ENCODE measurements around the gene TTLL8.

Gene TTLL8

DNA sequence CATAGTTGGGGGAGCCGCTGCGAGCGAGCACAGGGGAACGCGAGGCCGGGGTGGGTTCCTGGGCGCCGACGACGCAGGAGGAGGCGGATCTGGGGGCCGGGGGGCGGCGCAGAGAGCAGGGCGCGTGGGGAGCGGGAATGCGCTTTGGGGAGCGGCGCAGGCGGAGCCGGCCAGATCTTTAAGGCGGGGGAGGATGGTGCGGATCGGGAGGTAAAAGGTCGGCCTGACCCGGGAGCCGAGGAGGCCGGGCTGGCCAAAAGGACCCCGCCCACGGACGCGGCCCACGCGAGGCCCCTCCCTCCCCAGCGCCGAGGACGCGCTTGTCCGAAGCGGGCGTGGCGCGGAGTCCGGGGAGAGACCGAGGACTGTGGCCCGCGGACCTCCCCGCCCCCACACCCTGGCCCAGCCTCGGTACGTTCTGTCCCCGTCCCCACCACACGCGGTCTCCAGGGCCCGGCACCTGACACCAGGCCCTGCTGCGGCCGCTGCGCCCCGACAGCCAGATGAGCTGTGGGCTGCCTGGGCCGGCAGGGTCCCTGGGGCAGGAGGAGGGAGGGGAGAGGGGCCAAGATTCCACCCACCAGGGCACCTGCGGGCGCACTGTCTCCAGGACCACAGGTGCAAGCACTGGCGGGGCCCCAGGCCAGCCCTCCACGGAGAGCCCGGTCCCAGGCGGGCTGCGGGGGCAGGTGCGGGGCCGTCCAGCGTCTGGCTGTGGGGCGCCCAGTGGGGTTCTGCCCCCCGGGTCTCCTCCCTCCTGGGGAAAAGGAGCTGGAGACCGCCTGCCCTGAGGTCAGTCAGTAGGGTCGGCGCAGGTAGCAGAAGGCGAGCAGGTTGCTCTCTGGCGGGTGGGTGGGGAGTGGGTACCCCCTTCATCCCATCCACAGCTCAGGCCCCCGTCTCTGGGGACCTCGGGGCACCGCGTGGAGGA lies 86.6 kb downstream of the TTLL8 start:
- no peak for DNase-seq (ENCODE audit: low read depth)
- peak overlapping the region; percentile 44 for H3K4me3 ChIP-seq (ENCODE audit: low read length)
- TF ChIP-seq, protein P1, sequence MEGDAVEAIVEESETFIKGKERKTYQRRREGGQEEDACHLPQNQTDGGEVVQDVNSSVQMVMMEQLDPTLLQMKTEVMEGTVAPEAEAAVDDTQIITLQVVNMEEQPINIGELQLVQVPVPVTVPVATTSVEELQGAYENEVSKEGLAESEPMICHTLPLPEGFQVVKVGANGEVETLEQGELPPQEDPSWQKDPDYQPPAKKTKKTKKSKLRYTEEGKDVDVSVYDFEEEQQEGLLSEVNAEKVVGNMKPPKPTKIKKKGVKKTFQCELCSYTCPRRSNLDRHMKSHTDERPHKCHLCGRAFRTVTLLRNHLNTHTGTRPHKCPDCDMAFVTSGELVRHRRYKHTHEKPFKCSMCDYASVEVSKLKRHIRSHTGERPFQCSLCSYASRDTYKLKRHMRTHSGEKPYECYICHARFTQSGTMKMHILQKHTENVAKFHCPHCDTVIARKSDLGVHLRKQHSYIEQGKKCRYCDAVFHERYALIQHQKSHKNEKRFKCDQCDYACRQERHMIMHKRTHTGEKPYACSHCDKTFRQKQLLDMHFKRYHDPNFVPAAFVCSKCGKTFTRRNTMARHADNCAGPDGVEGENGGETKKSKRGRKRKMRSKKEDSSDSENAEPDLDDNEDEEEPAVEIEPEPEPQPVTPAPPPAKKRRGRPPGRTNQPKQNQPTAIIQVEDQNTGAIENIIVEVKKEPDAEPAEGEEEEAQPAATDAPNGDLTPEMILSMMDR (IDR thresholded peaks at IDR 0.05; ENCODE audit: insufficient read depth, low read depth, low read length, missing control alignments), result no peak

DNA sequence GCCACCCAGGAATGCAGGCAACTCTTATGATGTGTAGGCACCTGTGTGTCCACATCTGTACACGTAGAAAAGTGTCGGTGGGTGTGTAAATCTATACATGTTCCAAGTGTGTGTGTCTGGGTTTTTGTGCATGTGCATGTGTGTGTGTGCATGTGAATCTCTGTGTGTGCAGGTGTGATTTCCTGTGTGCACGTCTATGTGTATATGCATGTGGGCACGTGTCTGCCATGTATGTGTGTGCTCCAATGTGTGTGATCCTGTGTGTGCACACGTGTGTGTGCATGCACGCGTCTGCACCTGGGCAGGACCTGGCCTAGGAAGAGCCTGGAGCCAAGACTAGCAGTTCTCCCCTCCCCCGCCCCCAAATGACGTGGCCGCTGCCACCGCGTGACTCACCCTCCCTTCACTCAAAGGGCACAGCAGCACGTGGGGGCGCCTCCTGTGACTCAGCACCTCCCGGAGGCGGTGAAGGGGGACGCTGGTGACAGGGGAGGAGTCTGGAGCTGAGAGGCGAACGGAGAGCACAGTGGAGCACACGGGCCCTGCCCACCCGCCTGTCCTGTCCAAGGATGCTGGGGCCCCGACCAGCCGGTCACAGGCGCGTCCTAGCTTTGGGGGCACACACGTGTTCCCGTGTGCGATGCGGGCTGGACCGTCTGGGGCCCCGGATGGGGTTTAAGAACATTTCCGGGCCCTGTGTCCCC lies 87.4 kb downstream of the TTLL8 start:
- peak overlapping the region; percentile 44 for H3K4me3 ChIP-seq (ENCODE audit: low read length)
- TF ChIP-seq, protein P1 (IDR thresholded peaks at IDR 0.05; ENCODE audit: insufficient read depth, low read depth, low read length, missing control alignments), result no peak
- DNase-seq (ENCODE audit: low read depth), result peak; percentile 96

- TF ChIP-seq, protein P1 (IDR thresholded peaks at IDR 0.05; ENCODE audit: insufficient read depth, low read depth, low read length, missing control alignments), result no peak
- no peak overlapping the region for H3K4me3 ChIP-seq (ENCODE audit: low read length)
- DNase-seq (ENCODE audit: low read depth), result no peak
Observed at GRCh38 chr22:49969751-49970527, 88.2 kb downstream of the TTLL8 start.

GRCh38 chr22:49968831-49969661 lies 89.1 kb downstream of the TTLL8 start:
- DNase-seq (ENCODE audit: low read depth), result no peak
- TF ChIP-seq, protein P1 (IDR thresholded peaks at IDR 0.05; ENCODE audit: insufficient read depth, low read depth, low read length, missing control alignments), result no peak
- no peak overlapping the region for H3K4me3 ChIP-seq (ENCODE audit: low read length)

Measured in epithelial cell of esophagus (primary cell).